Fibroblast of skin of back (primary cell): Measurements from ENCODE around the gene CREB3L1.

Experiments
- DNase-seq: peaks from one replicate; pipeline ENCODE4 v3.0.0-alpha.2; 2013

Gene CREB3L1

GRCh38 chr11:46273511-46274205 lies 3.8 kb upstream of the CREB3L1 start:
- no peak for DNase-seq

- DNase-seq, result no peak
Observed at GRCh38 chr11:46275964-46276641, 1.4 kb upstream of the CREB3L1 start.

GRCh38 chr11:46277313-46277621 lies 195 bp upstream of the CREB3L1 start:
- no peak for DNase-seq

GRCh38 chr11:46278387-46279125 lies 1.1 kb downstream of the CREB3L1 start:
- DNase-seq, result peak; percentile 74

- DNase-seq, result peak; percentile 76
Observed at GRCh38 chr11:46279126-46280099, 2.0 kb downstream of the CREB3L1 start.

DNA sequence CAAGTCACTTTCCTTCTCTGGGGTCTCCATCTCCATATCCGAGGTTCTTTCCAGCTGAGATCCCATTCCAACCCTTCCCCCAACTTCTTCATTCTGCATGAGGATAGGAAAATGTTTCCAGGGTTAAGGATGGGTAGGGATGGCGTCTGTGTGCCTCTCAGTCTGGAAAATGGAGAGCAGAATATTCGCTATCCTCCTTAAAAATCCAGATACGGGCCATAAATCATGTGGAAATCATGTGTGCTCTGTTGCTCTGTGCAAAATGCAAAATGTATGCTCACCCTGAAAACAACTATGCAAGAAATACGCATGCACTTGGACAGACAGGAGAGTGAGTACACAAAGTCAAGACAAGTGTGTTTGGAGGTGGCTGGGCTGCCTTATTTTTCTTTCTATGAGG lies 3.2 kb downstream of the CREB3L1 start:
- DNase-seq, result no peak

DNA sequence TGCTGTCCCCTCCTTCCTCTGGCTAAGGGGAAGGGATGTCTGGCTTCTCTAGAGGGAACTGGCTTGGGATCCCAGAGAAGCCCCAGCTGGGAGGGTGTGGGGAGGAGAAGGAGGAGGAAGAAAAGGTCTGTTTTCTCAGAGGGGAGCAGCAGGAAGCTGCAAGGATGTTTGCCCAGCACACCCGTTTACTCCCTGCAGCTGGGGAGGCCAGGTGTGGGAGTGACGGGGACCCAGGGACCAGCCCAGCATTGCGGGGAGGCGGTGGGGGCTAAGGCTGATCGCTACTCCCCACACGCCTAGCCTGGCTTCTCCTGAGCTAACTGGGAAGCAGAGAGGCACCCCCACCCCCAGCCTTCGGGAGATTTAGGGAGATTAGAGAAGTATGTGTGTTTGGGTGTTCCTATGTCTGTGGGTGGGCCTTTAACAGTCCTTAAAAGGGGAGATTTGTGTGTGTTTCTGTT lies 3.9 kb downstream of the CREB3L1 start:
- DNase-seq, result peak; percentile 80

DNA sequence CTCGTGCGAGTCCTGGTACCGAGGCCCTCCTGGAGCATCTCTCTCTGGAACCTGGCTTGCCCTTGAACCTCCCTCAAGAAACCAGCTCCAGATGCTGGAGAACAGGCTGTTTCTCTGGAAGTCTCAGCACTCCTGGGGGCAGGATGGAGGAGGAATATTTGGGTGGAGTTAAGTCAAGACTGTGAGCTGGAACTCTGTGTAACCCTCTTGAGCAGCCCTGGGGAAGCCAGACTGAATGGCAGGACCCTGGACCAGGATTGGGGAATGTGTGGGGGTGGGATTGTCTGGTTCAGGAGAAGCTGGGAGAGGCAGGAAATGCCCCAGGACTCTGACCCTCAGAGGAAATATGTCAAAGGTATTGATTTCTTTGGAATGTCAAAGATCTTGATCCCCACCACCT lies 7.7 kb downstream of the CREB3L1 start:
- no peak for DNase-seq

GRCh38 chr11:46285594-46286033 lies 8.2 kb downstream of the CREB3L1 start:
- peak; percentile 80 for DNase-seq

- DNase-seq, result no peak
Observed at GRCh38 chr11:46286789-46287188, 9.3 kb downstream of the CREB3L1 start.

DNA sequence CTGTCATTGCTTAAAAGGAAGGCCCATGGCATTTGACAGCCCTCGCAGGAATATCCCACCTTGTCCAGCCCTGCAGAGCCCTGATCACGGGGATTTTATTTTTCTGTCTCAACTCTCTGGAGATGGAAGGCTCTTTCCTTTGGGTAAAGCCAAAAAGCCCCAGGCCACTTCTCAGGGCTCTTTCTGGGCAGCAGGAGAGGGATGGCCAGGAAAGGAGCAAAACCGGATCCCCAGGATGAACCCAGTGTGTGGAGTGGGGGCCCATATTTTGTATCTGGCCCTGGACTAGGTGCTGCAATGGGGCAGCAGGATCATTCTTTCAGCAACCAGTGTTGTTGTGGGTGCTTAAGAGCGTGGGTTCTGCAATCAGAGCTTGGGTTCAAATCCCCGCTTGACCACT lies 11.0 kb downstream of the CREB3L1 start:
- no peak for DNase-seq

- no peak for DNase-seq
Observed at GRCh38 chr11:46290011-46290410, 12.5 kb downstream of the CREB3L1 start.

GRCh38 chr11:46290598-46291309 lies 13.3 kb downstream of the CREB3L1 start:
- peak; percentile 98 for DNase-seq

DNA sequence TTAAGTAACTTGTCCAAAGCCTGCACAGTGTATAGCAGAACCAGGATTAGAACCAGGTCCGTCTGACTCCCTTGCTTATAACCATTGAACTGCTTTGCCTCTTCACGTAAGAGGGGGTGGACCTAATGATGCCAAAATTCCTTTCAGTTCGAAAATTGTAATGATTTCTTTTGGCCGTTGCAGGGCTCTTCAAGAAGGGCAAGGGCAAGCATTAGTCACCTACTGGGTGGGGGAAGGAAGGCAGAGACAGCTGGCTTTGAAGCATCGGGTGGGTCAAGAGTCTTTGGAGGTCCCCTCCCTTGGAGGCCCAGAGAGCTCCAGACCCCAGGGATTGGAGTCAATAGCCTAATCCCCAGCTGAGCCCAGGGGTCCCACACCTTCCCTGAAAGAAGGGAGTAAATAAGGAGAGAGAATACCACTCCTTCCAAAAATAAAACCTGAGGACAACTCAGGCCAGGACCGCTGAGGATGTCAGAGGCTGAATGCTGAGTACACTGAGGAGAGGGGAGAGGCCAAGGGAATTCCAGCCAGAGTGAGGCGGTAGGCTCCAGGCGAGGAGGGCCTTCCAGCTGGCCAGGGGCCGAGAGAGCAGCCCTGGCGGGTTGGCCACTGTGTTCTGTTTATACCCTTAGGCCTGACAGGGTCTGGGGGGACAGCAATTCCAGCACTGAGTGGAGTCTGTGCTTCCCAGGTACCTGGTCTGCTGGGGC lies 14.1 kb downstream of the CREB3L1 start:
- peak; percentile 81 for DNase-seq

- DNase-seq, result no peak
Observed at GRCh38 chr11:46293066-46293465, 15.6 kb downstream of the CREB3L1 start.

GRCh38 chr11:46293641-46294103 lies 16.2 kb downstream of the CREB3L1 start:
- peak; percentile 98 for DNase-seq

DNA sequence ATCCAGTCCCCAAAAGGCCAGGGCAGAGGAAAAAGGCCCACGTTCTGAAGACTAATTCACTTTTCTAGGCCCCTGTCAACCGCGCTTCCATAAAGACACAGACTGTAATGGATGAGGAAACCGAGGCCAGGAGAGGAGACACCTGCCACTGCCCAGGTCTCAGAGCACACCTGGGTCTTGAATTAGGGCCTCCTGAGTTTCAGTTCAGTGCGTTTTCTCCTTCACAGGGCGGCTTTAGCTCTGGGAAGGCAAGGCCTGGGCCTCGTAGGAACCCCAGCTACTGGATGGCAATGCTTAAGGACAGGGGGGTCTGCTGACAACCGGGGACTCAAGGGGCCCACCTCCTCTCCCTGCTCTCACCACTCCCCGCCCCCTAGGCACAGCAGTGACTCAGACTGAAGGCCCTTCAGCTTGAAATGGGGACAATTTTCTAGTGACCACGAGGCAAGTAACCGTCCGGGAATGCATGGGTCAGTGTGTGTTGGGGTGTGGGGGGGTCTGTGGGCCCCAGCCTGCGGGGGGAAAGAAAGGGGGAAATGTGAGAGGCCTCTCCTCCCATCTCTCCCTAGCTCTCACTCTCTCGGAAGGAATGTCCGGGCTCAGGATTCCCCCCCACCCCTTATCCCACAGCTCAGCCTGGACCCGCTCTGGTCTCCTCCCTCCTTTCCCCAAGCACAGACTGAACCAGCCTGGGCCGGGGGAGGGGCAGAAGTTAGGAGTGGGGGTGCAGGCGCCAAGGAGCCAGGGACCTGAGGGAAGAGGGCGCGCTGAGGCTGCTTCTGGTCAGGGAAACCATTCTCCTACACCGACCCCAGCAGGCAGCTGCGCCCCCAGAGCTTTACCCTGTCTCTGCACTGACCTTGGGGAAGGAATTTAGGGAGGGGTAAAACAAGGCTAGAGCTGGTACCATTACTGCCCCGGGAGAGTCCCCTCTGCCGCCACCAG lies 17.2 kb downstream of the CREB3L1 start:
- peak; percentile 100 for DNase-seq

- peak; percentile 85 for DNase-seq
Observed at GRCh38 chr11:46295312-46296058, 18.0 kb downstream of the CREB3L1 start.

DNA sequence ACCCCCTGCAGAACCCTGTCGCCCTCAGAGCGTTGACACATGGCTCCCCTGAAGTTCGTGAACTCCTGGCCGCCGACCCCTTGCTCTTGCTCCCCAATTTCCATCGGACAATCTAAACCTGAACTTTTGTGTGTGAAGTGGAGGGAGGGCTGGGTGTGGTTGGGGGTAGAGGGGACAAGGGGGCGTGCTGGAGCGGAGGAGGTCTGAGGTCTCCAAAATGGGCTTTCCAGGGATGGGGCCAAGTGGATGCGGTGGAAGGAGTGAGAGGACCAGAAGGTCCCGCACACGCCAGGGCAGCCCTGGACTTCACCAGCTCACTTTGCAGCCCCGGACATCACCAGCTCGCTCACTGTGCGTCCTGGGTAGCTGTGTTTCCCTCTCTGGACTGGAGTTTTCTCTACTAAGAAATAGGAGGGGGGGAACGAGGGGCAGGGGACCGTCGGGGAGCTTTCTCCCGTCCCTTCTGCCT lies 18.6 kb downstream of the CREB3L1 start:
- DNase-seq, result no peak
